PC-9 (cell line): ENCODE measurements around the gene PDGFD. TPM values are rescaled to one million over a fixed set of nuclear protein-coding genes. Genes with fewer than 3 reads are reported as not detected.

ENCODE experiments used
- BruUV-seq: library from RNA; stranded (reverse); fragments of 400-500 nt; replicated peaks from 2 replicates; lab custom pipeline; 2021; lab: Mats Ljungman, UMichigan
- CTCF ChIA-PET: fragments of 300-600 bp; sonication (Branson Sonifier 250); formaldehyde crosslinking; loops from one replicate; lab custom pipeline; 2022; ENCODE audit warnings: antibody characterized with exemption; lab: Charles Lee
- POLR2A ChIA-PET: fragments of 300-600 bp; sonication (Branson Sonifier 250); formaldehyde crosslinking; loops from one replicate; lab custom pipeline; 2022; ENCODE audit warnings: antibody characterized with exemption; ENCODE audit not compliant: unreplicated experiment; lab: Charles Lee
- DNase-seq, 2 experiments: peaks; one replicate each; pipeline versions ENCODE4 v3.0.0 to v3.0.0-alpha.2; 2015 to 2022; ENCODE audit warnings: mixed read lengths in 1 of 2
- H2AFZ ChIP-seq: fragments of 200-600 bp; sonication (generic); 2 replicates; pipeline ENCODE4 v1.8.1; 2017; ENCODE audit warnings: antibody characterized with exemption
- H3F3A ChIP-seq: fragments of 200-600 bp; sonication (generic); 2 replicates; pipeline ENCODE4 v1.8.1; 2017; ENCODE audit warnings: antibody characterized with exemption, mild to moderate bottlenecking, low read depth; ENCODE audit not compliant: insufficient read depth
- H3K27ac ChIP-seq: fragments of 200-600 bp; sonication (generic); 2 replicates; pipeline ENCODE4 v1.6.1; 2016; ENCODE audit warnings: mixed run types
- H3K27me3 ChIP-seq: fragments of 200-600 bp; sonication (generic); 2 replicates; pipeline ENCODE4 v1.6.1; 2016; ENCODE audit warnings: low read depth, mixed run types; ENCODE audit not compliant: insufficient read depth
- H3K36me3 ChIP-seq: fragments of 200-600 bp; sonication (generic); 2 replicates; pipeline ENCODE4 v1.6.1; 2016; ENCODE audit warnings: low read depth, mixed run types
- H3K4me1 ChIP-seq: fragments of 200-600 bp; sonication (generic); replicated peaks from 2 replicates; pipeline ENCODE4 v1.6.1; 2016; ENCODE audit warnings: mixed run types; ENCODE audit not compliant: insufficient read depth
- H3K4me2 ChIP-seq: fragments of 200-600 bp; sonication (generic); 2 replicates; pipeline ENCODE4 v1.6.1; 2017; ENCODE audit warnings: mixed run types
- H3K4me3 ChIP-seq: fragments of 200-600 bp; sonication (generic); 2 replicates; pipeline ENCODE4 v1.6.1; 2016; ENCODE audit warnings: mixed run types
- H3K79me2 ChIP-seq: fragments of 200-600 bp; sonication (generic); 2 replicates; pipeline ENCODE4 v1.6.1; 2017; ENCODE audit warnings: low read depth, mixed run types
- H3K9me2 ChIP-seq: fragments of 200-600 bp; sonication (generic); 2 replicates; pipeline ENCODE4 v1.8.1; 2017; ENCODE audit warnings: mild to moderate bottlenecking; ENCODE audit not compliant: insufficient read depth
- H3K9me3 ChIP-seq: fragments of 200-600 bp; sonication (generic); 2 replicates; pipeline ENCODE4 v1.8.1; 2016; ENCODE audit warnings: low read depth; ENCODE audit not compliant: insufficient read depth
- H4K20me1 ChIP-seq: fragments of 200-600 bp; sonication (generic); 2 replicates; pipeline ENCODE4 v1.8.1; 2017; ENCODE audit not compliant: insufficient read depth
- CTCF ChIP-seq: fragments of 200-600 bp; sonication (generic); conservative IDR thresholded peaks from 2 replicates; pipeline ENCODE4 v1.6.1; 2017; ENCODE audit warnings: mixed run types, antibody characterized with exemption, mild to moderate bottlenecking, moderate library complexity
- EZH2 ChIP-seq: fragments of 200-600 bp; sonication (generic); IDR thresholded peaks from 2 replicates; pipeline ENCODE4 v1.8.0; 2017; ENCODE audit warnings: antibody characterized with exemption, low read depth
- intact Hi-C: fragments of 100-400 bp; cut with micrococcal nuclease; formaldehyde crosslinking; loops from one replicate; pipeline ENCODE4 v1.10.0; 2022; ENCODE audit not compliant: unreplicated experiment
- total RNA-seq: library from RNA; stranded (reverse); gene quantifications from 2 replicates; pipeline ENCODE4 v1.2.3, GENCODE V29; 2021

The PDGFD gene
- total RNA-seq, 1 experiment from 2014 or later = 6.1 TPM

- no peaks in the 10 kb centered on the region for H3F3A ChIP-seq
- no peaks in the 10 kb centered on the region for H3K27me3 ChIP-seq
- no peak for TF ChIP-seq CTCF
- no peak for TF ChIP-seq EZH2
- no peak overlapping the region for H3K27ac ChIP-seq
- intact Hi-C loops = no loop called here
- no TSS peak for BruUV-seq
- H3K4me2 ChIP-seq = no peak overlapping the region
- no peak overlapping the region for H2AFZ ChIP-seq
- peaks cover 18% of the 10 kb centered on the region; the same call in 1 of the 2 replicates for H3K9me3 ChIP-seq
- H3K36me3 ChIP-seq = no peaks in the 10 kb centered on the region
- no peaks in the 10 kb centered on the region for H3K79me2 ChIP-seq
- CTCF ChIA-PET = no interaction called here
- H3K4me3 ChIP-seq = no peak overlapping the region
- POLR2A ChIA-PET = no interaction called here
- DNase-seq = no peak
- 0 out of 2 replicates have a peak, but pooled peaks cover 15% of the 10 kb centered on the region for H3K4me1 ChIP-seq
- H4K20me1 ChIP-seq = no peaks in the 10 kb centered on the region
- H3K9me2 ChIP-seq = no peaks in the 10 kb centered on the region
Observed at GRCh38 chr11:103959279-103959942, 204.5 kb downstream of the PDGFD start.

- H3K27me3 ChIP-seq = no peaks in the 10 kb centered on the region
- ChIA-PET CTCF (no interaction called here), POLR2A (no interaction called here)
- no peak for TF ChIP-seq EZH2
- TF ChIP-seq CTCF = no peak
- H3K36me3 ChIP-seq = no peaks in the 10 kb centered on the region
- intact Hi-C loops = no loop called here
- H2AFZ ChIP-seq = no peak overlapping the region
- no peaks in the 10 kb centered on the region for H3K9me2 ChIP-seq
- no peak overlapping the region for H3K4me3 ChIP-seq
- no TSS peak for BruUV-seq
- 0 out of 2 replicates have a peak, but pooled peaks cover 15% of the 10 kb centered on the region for H3K4me1 ChIP-seq
- peaks cover 18% of the 10 kb centered on the region; the same call in 1 of the 2 replicates for H3K9me3 ChIP-seq
- no peak overlapping the region for H3K4me2 ChIP-seq
- no peaks in the 10 kb centered on the region for H3K79me2 ChIP-seq
- H4K20me1 ChIP-seq = no peaks in the 10 kb centered on the region
- H3K27ac ChIP-seq = no peak overlapping the region
- H3F3A ChIP-seq = no peaks in the 10 kb centered on the region
- no peak for DNase-seq
Observed at GRCh38 chr11:103958475-103959215, 205.3 kb downstream of the PDGFD start.

DNA sequence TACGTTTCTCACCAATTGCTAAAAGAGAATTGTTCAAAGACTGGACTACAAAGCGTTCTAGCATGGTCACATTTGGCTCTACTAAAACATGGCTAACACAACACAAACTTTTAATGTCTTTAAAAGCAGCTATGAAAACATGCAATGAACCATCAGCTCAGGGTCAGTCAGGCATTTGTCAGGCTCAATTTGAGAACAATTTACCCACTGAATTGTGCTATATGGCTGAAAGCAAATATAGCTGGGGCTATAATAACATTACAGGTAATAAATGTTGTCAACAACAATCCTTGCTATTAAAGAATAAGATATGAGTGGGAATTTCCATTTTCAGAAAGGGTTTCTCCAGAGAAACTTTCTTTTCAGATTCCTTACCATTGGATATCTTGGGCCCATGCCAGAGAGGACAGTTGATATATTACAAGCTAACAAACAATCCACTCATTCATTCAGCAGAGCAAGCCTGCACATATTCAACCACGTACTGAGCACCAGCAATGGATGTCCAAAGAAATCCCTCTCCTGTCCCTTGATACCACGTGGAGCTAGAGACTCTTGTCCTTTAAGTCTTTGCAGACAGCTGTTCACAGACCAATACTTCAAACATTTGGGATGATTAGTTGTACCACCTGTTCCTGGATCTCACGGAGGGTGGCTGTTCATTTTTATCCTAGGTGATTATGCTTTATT, 210.0 kb downstream of the PDGFD start:
- POLR2A ChIA-PET = interaction anchor here (0.6 kb wide), 1 partner anchor 22 kb away, joined by 5 read pairs; no protein-coding TSS in a partner anchor
- H3K27ac ChIP-seq = no peak overlapping the region
- DNase-seq = no peak
- H3K9me2 ChIP-seq = no peaks in the 10 kb centered on the region
- H2AFZ ChIP-seq = no peak overlapping the region
- no TSS peak for BruUV-seq
- H3K79me2 ChIP-seq = no peaks in the 10 kb centered on the region
- intact Hi-C loops = no loop called here
- TF ChIP-seq EZH2 = no peak
- no peak for TF ChIP-seq CTCF
- H3K27me3 ChIP-seq = no peaks in the 10 kb centered on the region
- no peak overlapping the region for H3K4me3 ChIP-seq
- no peaks in the 10 kb centered on the region for H4K20me1 ChIP-seq
- H3K4me2 ChIP-seq = no peak overlapping the region
- H3K9me3 ChIP-seq = 0 out of 2 replicates have a peak, but pooled peaks cover 6% of the 10 kb centered on the region
- H3K36me3 ChIP-seq = no peaks in the 10 kb centered on the region
- no peaks in the 10 kb centered on the region for H3F3A ChIP-seq
- no peaks in the 10 kb centered on the region for H3K4me1 ChIP-seq
- CTCF ChIA-PET = no interaction called here
